Measurements from ENCODE around the gene DDX1. TPM values are rescaled to one million over a fixed set of nuclear protein-coding genes. Genes with fewer than 3 reads are reported as not detected.

Gene DDX1
- total and polyA plus RNA-seq, 9 of the 15 experiments (the other 6 are each of a cell fraction or from before 2014, with no cell fraction given), result 116 to 277 (median 232) TPM

GRCh38 chr2:15553519-15553918, 38.1 kb upstream of the DDX1 start (continued):
- TF ChIP-seq SFPQ (IDR thresholded peaks at IDR 0.05; ENCODE audit: low read depth, low read length) (no peak), NCOR1 (IDR thresholded peaks at IDR 0.05) (peak; percentile 19; the same call in 1 of the 2 replicates), GTF3C2 (IDR thresholded peaks at IDR 0.05; ENCODE audit: borderline replicate concordance, extremely low read depth, insufficient read length) (no peak), EHMT2 (IDR thresholded peaks at IDR 0.05) (no peak), OTX1 (CRISPR knock-in tag; IDR thresholded peaks at IDR 0.05) (peak; percentile 88), BRF1 (IDR thresholded peaks at IDR 0.05; ENCODE audit: borderline replicate concordance, extremely low read depth, insufficient read length) (no peak), AFF1 (IDR thresholded peaks at IDR 0.05; ENCODE audit: low read depth in 1 of 2, partially characterized antibody in 2 of 2) (peak in 1 of 2 experiments; percentile 81), TRIM24 (IDR thresholded peaks at IDR 0.05) (peak in 1 of 2 experiments; percentile 26; a peak in 1 of 4 replicates), HDAC1 (IDR thresholded peaks at IDR 0.05) (peak in 1 of 2 experiments; percentile 67; a peak in 2 of 4 replicates), CCAR2 (IDR thresholded peaks at IDR 0.05; ENCODE audit: low read depth, low read length) (no peak), ZNF445 (CRISPR knock-in tag; IDR thresholded peaks at IDR 0.05; ENCODE audit: low read depth) (no peak), ATF4 (CRISPR knock-in tag; IDR thresholded peaks at IDR 0.05) (no peak), TEAD2 (tag; IDR thresholded peaks at IDR 0.05) (no peak), ZNF77 (CRISPR knock-in tag; IDR thresholded peaks at IDR 0.05) (no peak), ATF2 (CRISPR knock-in tag; IDR thresholded peaks at IDR 0.05) (no peak)

Measured in K562 (cell line).